SHP77 treated with DMSO at 0.1 percent for 48 hours (cell line): ENCODE data around the gene CDK19.
A peak's percentile ranks its signal among the peaks of the same experiment; 100 is the strongest.

Experiments used
- DNase-seq: peaks from one replicate; lab custom pipeline; 2025; lab: John Stamatoyannopoulos, UW

Gene CDK19

DNA sequence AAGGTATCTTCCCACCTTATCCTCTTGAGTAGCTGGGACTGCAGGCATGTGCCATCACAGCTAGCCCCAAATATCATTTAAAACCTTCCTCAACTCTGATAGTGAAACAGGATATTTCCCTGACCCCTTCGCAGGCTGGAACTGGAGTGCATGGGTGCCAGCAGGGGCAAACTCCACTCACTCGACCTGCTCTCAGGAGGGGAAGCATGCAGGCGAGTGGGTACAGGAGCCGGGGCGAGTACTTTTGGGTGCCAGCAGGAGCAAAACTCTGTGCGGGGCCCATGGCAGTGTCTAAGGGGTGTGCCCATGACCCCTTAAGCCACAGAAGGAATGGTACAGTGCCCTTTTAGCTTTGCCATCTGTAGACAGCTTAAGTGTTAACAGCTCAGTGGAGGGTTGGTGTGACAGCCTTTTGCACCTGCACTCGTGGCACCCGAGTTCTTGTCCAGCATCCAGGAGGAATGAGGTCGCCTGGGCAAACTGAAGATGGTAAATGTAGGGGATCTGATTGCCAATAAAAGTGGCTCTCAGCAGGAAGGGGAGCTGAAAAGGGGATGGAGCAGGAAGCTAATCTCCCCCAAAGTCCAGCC is 155.1 kb downstream of the CDK19 start:
- DNase-seq = no peak

DNA sequence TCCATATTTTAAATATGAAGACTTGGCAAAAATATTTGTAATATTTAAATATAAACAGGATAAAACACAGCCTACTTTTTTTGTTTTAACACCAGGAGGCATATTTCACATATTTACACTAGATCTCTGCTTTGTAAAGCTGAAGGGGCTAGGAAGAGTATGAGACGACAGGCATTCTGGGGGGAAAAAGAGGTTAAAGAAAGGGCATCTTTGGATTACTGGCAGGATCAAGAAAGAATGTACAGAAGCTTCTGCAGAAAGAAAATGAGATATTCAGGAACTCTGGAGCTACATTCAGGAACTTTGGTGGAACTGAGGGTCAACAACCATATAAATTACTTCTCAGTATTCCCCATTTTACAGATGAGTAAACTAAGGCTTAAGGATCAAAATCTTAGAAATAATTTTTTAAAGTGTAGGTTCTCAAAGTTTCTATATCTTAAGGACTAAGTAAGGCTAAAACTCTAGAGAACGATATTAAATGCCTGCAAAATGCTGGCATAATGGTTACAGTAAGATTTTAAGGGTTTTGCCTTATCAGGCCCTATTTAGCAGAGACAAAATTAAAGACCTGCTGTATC is 156.5 kb downstream of the CDK19 start:
- DNase-seq = no peak

DNA sequence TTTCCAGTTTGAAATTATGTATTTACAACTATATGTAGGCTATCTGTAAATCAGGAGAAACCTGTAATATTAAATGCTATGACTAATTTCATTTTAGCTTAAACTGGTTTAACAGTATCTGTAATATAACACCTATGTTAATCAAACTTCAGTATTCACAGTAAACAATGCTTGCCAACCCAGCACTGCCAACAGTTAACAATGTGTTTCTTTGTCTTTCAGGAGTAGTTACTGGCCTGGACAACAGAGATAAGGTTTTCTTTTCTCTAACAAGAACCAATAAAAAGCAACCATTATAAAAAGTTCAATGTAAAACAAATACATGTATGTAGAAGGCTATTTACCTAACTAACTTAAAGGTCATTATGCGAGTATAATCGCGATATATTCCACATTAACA is 158.8 kb downstream of the CDK19 start:
- no peak for DNase-seq

DNA sequence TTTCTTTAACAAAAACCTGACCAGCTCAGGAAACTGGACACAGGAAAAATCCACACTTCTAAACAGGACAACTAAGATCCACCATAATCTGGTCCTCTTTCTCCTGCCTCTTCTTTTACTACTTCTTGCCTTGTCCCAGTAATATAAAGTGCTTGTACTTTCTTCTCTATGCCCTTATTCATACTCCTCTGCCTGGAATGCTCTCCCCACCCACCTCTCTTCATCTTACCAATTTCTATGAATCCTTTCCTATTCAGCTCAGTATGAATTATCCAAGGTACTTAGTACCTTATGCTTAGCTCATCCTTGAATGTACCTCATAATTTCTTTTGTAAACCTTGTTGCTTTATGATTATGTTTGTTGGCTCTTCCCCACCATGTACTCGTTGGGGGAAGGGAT is 159.4 kb downstream of the CDK19 start:
- DNase-seq = no peak

DNA sequence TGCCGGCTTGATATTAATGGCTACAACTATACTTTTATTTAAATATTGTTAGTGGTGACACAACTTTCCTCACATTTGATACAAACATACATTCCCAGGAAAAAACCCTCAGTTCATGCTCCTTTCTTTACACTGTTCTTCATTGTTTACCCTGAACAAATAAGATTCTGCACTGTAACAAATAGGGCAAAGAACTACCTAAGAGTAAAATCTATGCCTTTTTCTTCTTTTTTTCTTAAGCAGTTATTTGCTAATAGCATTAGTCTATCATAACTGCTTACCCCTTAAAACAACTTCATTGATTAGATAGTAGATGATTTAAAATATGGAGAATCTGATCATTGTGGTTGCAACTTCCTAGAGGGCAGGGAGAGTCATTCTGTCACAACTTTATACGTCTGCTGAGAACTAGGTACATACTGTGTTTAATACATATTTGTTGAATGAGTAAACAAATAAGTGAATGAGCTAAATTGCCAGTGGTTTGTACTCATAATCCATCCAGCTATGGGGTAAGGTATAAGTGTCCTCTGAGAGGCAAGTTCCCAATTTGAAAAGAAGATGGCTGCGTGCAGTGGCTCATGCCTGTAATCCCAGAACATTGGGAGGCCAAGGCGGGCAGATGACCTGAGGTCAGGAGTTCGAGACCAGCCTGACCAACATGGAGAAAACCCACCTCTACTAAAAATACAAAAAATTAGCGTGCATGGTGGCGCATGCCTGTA is 161.0 kb downstream of the CDK19 start:
- DNase-seq = no peak

DNA sequence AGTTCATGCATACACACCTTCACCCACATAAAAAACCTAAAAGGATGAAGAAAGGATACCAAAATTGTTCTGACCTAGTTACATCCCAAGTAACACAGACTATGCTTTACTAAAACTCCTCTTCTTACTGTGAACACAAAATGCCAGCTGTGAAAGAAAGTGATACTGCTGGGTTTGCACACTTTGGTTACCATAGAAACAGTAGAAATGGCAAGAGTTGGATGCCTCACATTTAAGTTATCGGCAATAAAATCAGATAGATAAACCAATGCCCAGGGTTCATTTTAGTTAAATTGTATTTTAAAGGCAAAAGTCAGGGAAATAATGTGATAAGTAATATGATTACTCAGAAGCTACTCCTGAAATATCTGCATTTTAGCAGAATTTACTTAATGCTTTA is 161.9 kb downstream of the CDK19 start:
- no peak for DNase-seq

DNA sequence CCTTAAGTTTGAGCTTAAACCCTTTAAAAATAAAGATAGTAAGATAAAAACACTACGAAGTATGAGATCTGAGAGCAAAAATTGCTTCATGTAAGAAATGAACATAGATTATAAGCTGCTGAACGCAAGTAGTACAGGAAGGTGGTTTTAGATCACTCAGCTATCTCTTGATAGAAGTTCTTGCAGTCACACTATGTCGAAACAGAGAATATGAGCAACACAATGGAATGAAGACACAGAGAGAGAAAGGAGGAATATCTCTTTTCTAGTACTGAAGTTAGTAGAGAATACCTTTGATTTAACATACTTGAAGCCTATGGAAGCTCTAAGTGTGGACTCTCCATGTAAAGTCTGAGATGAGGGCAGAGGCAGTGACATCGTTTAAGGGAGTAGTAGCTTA is 162.7 kb downstream of the CDK19 start:
- DNase-seq = no peak

DNA sequence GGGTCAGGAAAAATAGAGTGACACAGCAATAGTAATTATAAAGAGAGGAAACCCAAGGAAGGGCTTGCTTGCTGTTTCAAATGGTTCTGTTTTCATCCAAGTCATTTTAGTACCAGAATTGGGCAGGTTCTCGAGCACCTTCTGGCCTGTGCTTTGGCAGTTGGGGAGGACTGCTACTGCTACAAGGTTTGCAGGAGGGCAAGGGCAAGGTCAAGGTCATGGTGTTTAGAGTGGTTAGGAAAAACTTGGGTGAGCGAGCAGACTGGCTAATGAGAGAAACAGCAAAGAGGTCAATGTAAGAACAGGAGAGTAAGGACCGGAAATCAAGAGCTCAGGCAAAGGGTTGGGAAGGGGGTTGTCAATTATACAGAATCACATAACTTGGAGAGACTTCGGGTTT is 164.5 kb downstream of the CDK19 start:
- DNase-seq = no peak

DNA sequence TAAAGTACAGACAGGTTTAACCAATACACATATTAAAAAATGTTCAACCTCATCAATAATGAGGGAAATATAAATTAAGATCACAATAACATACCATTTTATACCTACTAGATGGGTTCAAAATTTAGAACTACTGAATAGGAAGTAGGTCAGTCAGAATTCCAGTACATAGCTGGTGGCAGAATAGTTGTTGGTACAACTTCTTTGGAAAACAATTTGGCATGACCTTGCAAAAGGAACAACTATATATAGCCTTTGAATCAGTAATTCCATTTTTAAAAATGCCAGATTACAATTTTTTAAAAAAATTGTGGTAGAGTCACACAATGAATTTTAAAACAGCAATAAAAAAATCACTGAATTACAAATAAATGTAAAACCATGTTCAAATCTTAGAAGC is 165.6 kb downstream of the CDK19 start:
- DNase-seq = no peak

DNA sequence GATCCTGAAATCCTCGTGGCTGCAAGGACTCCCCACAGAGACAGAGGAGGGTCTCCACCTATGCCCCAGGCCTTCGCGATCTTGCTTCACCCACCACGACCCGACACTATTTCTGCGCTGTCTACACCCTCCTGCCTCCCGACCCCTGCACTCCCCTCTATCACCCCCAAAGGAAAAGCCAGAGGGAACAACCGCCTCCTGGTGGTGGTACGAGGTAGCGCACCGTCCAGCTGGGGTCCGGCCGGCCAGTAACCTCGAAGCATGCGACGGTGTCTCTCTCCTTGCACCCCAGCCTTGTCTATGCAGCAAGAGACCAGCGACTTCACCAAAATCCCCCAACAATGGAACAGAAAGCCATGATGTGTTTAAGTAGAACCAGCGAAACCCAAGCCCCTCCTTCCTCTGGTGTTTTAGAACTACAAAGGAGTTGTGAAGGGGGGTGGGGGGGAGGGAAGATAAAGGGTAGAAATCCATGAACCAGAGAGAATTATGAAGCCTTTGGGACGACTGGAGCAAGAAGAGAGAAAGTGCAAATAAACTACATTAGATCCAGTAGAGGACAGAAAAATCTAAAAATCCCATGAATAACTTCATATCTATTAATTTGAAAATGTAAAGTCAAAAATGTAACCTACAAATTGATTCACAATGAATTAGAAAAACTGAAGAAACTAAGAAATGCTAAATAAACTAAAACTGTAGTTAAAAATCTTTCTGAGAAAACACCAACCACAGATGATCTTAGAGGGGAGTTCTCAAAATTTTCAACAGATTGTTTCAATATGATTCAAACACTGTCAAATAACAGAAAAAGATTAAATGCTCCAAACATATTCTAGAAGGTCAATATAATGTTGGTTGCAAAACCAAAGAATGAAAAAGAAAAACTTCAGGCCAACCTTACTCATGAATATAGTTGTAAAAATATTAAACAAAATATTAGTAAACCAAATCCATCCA is 168.0 kb downstream of the CDK19 start:
- no peak for DNase-seq

DNA sequence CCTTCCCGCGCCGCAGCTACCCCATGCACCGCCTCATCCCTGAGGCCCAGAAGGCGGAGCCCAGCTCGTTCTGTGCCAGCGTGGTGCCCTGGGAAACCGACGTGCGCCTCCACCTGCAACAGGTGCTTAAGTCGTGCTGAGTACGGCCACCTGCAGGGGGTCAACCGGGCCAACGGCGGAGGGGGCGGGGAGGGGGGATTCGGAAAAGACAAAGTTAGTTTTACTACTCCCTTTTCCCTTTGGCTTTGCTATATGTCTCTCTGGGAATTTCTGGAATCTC is 168.9 kb downstream of the CDK19 start:
- no peak for DNase-seq

DNA sequence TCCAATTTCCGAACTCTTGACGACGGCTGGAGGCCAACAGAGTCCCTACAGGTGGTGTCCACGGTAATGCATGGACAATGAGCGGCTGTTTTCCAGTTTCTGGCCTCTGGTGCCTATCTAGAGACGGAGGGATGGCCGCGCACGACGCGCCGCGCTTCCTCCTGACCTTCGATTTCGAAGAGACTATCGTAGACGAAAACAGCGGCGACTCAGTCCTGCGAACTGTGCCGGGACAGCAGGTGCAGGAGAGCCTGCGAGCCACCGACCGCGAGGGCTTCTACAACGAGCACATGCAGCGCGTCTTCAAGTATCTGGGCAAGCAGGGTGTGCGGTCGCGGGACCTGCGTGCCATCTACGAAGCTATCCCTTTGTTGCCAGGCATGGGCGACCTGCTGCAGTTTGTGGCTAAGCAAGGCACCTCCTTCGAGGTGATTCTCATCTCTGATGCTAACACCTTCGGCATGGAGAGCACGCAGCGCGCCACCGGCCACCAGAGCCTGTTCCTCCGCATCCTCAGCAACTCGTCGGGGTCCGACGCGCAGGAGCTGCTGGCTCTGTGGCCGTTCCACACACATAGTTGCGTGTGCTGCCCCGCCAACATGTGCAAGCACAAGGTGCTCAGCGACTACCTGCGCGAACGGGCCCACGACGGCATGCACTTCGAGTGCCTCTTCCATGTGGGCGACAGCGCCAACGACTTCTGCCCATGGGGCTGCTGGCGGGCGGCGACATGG is 169.4 kb downstream of the CDK19 start:
- DNase-seq = no peak

DNA sequence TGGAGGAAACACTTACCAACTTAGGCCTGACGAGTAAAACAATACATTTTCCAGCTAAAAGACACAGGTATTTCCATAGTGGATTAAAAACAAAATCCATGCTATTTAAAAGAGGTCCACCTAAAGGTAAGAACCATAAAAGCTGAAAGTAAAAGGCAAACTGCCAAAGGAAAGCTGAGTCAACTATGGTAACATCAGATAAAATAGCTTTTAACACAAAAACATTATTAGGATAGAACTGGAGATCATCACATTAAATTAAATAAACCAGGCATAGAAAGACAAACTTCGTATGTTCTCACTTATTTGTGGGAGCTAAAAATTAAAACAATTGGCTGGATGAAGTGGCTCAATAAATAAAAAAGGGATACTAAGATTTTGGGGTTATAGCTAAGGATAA is 172.1 kb downstream of the CDK19 start:
- no peak for DNase-seq

DNA sequence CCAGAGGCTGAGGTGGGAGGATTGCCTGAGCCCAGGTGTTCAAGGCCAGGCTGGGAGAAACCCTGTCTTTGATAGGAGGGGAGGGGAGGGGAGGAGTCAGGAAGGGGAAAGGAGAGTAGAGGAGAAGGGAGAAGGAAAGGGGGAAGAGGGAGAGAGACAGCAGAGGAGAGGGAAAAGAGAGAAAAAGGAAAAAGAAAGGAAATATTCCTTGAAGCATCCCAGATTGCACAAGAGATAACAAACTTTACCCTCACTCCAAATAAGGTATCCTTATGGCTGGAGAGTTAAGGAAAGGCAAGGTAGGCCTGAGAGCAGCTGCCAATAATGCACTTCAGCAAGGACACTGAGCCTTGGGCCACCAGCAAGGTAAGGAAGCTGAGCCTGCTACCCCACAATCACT is 172.6 kb downstream of the CDK19 start:
- no peak for DNase-seq

DNA sequence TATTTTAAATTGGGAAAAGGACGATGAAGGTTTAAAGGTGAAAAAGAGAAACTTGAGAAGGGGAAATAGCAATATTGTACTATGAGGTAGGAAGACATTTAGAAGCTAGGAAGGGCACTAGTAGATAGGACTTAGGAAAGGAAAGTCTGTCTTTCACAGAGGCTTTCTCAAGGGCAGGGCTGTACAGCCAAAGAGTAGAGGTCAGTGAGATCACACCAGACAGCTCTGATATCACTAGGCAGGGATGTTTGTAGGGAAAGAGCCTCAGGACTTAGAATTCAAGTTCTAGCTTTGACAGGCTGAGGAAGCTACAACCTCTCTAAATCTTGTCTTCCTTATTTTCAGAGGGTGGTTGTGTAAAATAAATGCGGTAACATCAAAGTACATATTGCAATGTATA is 178.5 kb downstream of the CDK19 start:
- no peak for DNase-seq

DNA sequence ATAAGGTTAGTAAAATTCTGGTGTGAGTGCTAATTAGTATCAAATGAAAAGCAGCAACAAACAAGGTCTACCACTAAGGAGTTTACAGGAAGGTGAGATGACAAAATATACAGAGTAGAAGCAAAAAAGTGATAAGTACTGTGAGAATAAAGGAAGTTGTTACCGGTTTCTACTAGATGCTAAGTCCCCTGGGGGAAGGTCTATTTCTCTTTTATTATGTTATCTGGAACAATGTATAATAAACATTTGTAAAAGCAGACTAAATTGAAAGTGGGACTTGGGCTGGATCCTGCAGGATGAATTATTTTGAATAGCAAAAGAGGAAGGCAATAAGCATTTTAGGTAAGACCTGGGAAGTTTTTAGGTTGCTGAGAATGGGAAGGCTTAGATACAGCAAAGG is 180.2 kb downstream of the CDK19 start:
- no peak for DNase-seq

DNA sequence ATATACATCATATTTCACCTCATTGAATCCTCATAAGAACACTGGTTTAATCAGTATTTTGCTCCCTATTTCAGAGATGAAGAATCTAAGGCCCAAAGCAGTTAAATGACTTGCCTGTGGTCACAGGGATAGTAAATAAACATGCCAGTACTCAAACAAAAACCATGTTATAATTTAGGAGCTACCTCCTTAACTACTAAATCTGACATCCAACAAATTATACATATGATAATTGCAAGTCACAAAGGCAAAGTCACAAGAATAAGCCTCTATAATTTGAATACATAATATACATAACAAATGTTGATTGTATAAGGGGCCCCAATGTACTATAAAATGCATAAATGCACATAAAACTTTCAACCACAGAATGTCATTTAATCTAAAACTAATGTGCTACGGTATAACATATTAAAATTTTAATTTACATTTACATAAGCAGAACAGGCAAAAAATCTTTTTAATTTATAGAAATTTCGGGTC is 181.5 kb downstream of the CDK19 start:
- DNase-seq = no peak

DNA sequence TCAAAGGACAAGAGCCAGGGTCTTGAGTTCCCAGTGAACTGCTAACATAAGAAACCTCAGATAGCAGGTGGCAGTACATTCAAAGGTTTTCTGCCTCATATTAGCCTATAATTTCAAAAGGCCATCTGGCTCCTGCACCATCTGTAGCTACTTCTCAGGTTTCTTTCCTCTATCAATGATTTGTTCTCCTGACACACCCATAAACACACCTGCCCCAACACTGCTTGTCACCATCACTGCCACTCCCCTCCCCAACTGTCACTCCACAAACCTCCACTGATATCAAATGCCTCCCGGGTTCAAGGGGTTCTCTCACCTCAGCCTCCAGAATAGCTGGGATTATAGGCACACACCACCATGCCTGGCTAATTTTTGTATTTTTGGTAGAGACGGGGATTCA is 186.1 kb downstream of the CDK19 start:
- peak; percentile 46 for DNase-seq

DNA sequence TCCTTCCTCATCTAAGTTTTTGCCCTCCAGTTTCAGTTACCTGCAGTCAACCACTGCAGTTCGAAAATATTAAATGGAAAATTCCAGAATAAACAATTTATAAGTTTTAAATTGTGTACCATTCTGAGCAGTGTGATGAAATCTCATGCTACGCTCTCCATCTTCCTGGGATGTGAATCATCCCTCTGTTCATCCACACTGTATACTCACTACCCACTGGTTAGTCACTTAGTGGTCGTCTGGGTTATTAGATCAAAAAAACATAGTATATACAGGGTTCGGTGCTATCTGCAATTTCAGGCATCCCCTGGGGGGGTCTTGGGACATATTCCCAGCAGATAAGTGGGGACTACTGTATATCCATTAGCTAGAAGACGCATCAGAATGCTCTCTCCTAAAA is 186.9 kb downstream of the CDK19 start:
- DNase-seq = no peak

DNA sequence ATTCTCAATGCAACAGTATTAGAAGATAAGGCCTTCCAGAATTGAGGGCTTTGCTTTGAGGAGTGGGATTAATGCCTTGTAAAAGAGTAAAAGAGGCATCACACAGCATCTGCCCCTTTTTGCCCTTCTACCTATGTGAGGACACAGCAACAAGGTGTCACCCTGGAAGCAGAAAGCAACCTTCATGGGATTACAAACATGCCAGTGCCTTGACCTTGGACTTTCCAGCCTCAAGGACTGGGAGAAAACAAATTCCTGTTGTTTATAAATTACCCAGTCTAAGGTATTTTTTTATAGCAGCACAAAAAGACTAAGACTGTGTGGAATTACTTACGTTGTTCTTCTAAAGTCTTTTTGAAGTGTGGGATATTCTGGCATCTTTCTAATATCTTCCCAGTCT is 188.8 kb downstream of the CDK19 start:
- DNase-seq = no peak

DNA sequence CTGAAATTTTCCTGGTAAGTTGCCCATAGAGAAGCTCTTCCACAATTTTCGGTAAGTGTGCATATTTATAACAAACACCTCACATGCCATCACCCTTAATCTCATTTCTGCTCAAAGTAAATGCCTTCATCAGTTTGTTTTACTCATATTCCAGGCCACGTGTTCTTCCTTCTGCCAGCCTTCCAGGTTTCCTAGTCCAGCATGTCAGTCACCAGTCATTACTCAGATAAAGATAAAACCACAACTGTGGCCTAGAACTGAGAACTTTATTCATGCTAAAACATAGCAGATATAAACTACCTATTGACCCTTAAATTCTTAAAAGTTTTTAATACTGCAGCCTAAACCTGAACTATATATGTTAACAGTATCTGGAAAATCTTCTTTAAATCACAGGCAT is 189.4 kb downstream of the CDK19 start:
- no peak for DNase-seq

DNA sequence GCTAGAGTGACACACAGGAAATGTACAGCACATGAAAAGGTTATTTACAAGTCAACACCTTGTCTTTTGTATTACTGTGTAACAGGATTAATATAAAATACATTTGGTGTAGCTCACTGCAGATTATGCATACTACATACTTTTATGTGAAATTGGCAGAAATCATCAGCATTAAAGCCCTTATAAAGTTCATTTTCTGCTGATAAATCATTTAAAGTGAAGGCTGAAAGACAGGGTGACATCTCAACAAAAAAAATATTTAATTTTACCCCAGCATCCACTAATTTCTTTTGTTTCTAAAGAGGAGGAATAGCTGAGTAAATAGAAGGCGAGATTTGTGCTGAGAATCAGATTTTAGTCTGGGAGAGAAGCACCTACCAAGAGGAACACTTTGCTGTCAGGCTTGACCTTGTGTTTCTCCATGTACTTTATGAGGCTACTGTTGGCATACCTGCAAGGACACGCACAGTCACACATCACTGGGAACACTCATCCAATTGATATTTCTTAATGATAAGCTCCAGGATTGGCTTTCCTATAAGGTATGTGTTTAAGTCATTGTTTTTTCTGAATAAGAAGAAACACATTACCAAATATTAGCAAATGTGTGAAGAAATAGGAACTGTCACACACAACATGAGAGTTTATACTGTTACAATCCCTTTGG is 192.2 kb downstream of the CDK19 start:
- no peak for DNase-seq
